Fibroblast of the aortic adventitia (primary cell): ENCODE measurements around the gene COG4. TPM values are rescaled to one million over a fixed set of nuclear protein-coding genes. Genes with fewer than 3 reads are reported as not detected.

ENCODE experiments used
- DNase-seq: peaks from one replicate; pipeline ENCODE4 v3.0.0-alpha.2; 2010; ENCODE audit warnings: low read depth
- H3K4me3 ChIP-seq: 2 replicates; pipeline ENCODE4 v1.5.1; 2011; ENCODE audit warnings: low read depth, mild to moderate bottlenecking, control low read depth, low read length, moderate library complexity
- CTCF ChIP-seq: IDR thresholded peaks from 2 replicates; pipeline ENCODE4 v1.5.1; 2011; ENCODE audit warnings: mild to moderate bottlenecking, low read length, control low read depth, inconsistent platforms; ENCODE audit not compliant: insufficient read depth
- total RNA-seq: library from RNA; depleted of rRNA; stranded (reverse); fragments of >200 nt; gene quantifications from 2 replicates; pipeline ENCODE4 v1.2.3, GENCODE V29; 2012; ENCODE audit warnings: low replicate concordance

COG4 gene
- total RNA-seq, 1 donor: 59.9 TPM

GRCh38 chr16:70568601-70569237 lies 45.4 kb upstream of the COG4 start:
- no peak for TF ChIP-seq CTCF
- DNase-seq: peak; percentile 49
- no peak overlapping the region for H3K4me3 ChIP-seq

GRCh38 chr16:70565053-70565452 lies 41.7 kb upstream of the COG4 start:
- H3K4me3 ChIP-seq: no peak overlapping the region
- TF ChIP-seq CTCF: no peak
- no peak for DNase-seq

- H3K4me3 ChIP-seq: no peak overlapping the region
- TF ChIP-seq CTCF: no peak
- DNase-seq: peak; percentile 83
These were observed 40.3 kb upstream of the COG4 start for GRCh38 chr16:70563636-70564035.

GRCh38 chr16:70561623-70562022 lies 38.3 kb upstream of the COG4 start:
- no peak overlapping the region for H3K4me3 ChIP-seq
- TF ChIP-seq CTCF: no peak
- DNase-seq: peak; percentile 31

GRCh38 chr16:70556063-70556462 lies 32.7 kb upstream of the COG4 start:
- H3K4me3 ChIP-seq: no peak overlapping the region
- no peak for DNase-seq
- TF ChIP-seq CTCF: no peak

- TF ChIP-seq CTCF: no peak
- peak; percentile 87 for DNase-seq
- H3K4me3 ChIP-seq: no peak overlapping the region
These were observed 30.3 kb upstream of the COG4 start for GRCh38 chr16:70553645-70554044.

GRCh38 chr16:70552675-70553074 lies 29.3 kb upstream of the COG4 start:
- TF ChIP-seq CTCF: no peak

More at GRCh38 chr16:70552675-70553074, 29.3 kb upstream of the COG4 start:
- no peak overlapping the region for H3K4me3 ChIP-seq
- no peak for DNase-seq
